Body of pancreas (tissue), 4 donors: ENCODE results near the gene NR3C1. TPM values are rescaled to one million over a fixed set of nuclear protein-coding genes. Genes with fewer than 3 reads are reported as not detected.

Experiments
- ATAC-seq: fragments of 150-250 bp; one replicate; pipeline ENCODE4 v1.9.1; 2016
- DNase-seq, 4 donors: peaks; one replicate each; pipeline ENCODE4 v3.0.0-alpha.2; 2019
- H3K27ac ChIP-seq, 4 donors: fragments of 200-600 bp; sonication (generic); 1 replicate in 3 of 4; 2 replicates in 1 of 4; pipeline versions ENCODE4 v1.5.1 to v1.6.1; 2016 to 2019; ENCODE audit warnings: mild to moderate bottlenecking in 1 of 4, mixed read lengths in 1 of 4, moderate library complexity in 1 of 4
- H3K27me3 ChIP-seq, 2 donors: fragments of 200-600 bp; sonication (generic); one replicate each; pipeline ENCODE4 v1.6.0; 2016; ENCODE audit warnings: mild to moderate bottlenecking in 1 of 2
- H3K36me3 ChIP-seq, 2 donors: fragments of 200-600 bp; sonication (generic); replicated peaks in 1 of 2; 2 replicates each; pipeline ENCODE4 v1.5.1; 2016; ENCODE audit warnings: low read depth in 2 of 2; ENCODE audit not compliant: insufficient read depth in 1 of 2
- H3K4me1 ChIP-seq: fragments of 200-600 bp; sonication (generic); one replicate; pipeline ENCODE4 v1.6.0; 2016
- H3K4me3 ChIP-seq, 2 donors: fragments of 200-600 bp; sonication (generic); 1 replicate in 1 of 2; 2 replicates in 1 of 2; pipeline ENCODE4 v1.5.1; 2016 to 2019
- H3K9me3 ChIP-seq, 3 donors: fragments of 200-600 bp; sonication (generic); 1 replicate in 2 of 3; 2 replicates in 1 of 3; pipeline ENCODE4 v1.5.1; 2016
- POLR2A ChIP-seq, 3 donors: fragments of 450-650 bp; IDR thresholded peaks; one replicate each; pipeline ENCODE4 v1.6.1; 2016; ENCODE audit warnings: antibody characterized with exemption in 3 of 3, mild to moderate bottlenecking in 2 of 3
- WGBS, 2 donors: methylation state at CpG; one replicate each; pipeline ENCODE4 v1.1.5; 2017; 5-methylcytosine and 5-hydroxymethylcytosine counted together
- intact Hi-C: fragments of 100-400 bp; cut with DNase I; formaldehyde crosslinking; loops from one replicate; pipeline ENCODE4 v1.15.1; 2023
- total RNA-seq, 2 donors: library from RNA; depleted of rRNA; stranded (reverse); fragments of >200 nt; gene quantifications; one replicate each; pipeline ENCODE4 v1.1.0, GENCODE V29; 2016
- TF ChIP-seq, protein P1 (sequence below), 7 experiments: fragments of 450-650 bp in 4 of 7; fragments of 200-600 bp in 3 of 7; sonication (generic) in 3 of 7; IDR thresholded peaks; one replicate each; pipeline ENCODE4 v1.5.1; 2016 to 2019; ENCODE audit warnings: antibody characterized with exemption in 7 of 7

The NR3C1 gene
- total RNA-seq, 2 donors from 2014 or later: 18.5 to 25.2 TPM

DNA sequence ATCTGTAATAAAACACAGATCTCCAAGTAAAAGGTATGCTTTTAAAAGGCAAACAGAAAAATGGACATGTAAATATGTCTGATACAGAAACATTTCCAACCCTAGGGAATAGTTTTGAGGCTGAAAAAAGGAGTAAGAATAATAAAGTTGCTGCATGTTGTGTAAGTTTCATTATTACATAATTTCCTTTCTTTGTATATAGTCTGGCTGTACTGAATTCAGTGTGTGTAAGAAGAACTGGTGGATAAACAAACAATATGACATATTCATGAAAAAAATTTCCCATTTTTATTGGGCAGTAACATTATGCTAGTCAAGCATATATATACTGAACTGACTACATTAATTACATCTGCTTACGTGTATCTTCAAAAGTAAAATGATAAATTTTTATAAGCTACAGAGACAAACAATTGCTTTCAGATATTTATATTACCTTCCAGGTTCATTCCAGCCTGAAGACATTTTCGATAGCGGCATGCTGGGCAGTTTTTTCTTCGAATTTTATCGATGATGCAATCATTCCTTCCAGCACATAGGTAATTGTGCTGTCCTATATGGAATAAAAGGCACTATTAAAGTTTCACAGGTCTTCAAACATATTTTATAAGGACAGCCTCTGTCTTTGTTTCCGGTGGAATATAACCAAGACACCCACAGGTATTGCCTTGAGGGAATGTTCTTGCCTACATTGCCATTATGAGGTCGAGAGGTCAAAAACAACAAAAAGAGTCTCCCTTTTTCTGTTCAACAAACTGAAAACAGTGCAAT, 93.6 kb downstream of the NR3C1 start:
- Histone ChIP-seq H3K4me3 (no peak overlapping the region), H3K27ac (no peak overlapping the region), H3K36me3 (peaks cover 0 to 8% of the 10 kb centered on the region in 2 donors), H3K27me3 (no peaks in the 10 kb centered on the region), H3K9me3 (no peaks in the 10 kb centered on the region), H3K4me1 (no peaks in the 10 kb centered on the region)
- intact Hi-C loops: no loop called here
- TF ChIP-seq, protein P1, sequence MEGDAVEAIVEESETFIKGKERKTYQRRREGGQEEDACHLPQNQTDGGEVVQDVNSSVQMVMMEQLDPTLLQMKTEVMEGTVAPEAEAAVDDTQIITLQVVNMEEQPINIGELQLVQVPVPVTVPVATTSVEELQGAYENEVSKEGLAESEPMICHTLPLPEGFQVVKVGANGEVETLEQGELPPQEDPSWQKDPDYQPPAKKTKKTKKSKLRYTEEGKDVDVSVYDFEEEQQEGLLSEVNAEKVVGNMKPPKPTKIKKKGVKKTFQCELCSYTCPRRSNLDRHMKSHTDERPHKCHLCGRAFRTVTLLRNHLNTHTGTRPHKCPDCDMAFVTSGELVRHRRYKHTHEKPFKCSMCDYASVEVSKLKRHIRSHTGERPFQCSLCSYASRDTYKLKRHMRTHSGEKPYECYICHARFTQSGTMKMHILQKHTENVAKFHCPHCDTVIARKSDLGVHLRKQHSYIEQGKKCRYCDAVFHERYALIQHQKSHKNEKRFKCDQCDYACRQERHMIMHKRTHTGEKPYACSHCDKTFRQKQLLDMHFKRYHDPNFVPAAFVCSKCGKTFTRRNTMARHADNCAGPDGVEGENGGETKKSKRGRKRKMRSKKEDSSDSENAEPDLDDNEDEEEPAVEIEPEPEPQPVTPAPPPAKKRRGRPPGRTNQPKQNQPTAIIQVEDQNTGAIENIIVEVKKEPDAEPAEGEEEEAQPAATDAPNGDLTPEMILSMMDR (IDR thresholded peaks at IDR 0.05): no peak
- TF ChIP-seq POLR2A (IDR thresholded peaks at IDR 0.05): no peak
- DNase-seq: no peak
- 95% methylated on average over 7 of the region's 7 CpGs for WGBS, 2 donors
- ATAC-seq: no peak

DNA sequence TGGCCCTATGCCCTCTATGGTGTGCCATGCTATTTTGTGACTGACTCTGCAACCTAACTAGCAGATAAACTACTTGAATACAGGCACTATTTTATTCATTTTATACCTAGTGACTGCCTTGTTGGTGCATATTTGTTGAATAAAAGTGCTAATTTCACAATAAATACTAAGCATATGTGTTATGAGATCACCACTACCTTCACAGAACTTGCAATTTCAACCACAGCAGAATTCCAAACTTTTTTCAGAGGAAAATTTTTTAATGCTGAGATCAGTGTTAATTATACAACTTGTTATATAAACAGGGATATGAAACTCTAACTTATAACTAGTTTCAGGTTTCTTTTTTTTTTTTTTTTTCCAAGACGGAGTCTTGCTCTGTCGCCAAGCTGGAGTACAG, 94.8 kb downstream of the NR3C1 start:
- Histone ChIP-seq H3K9me3 (no peaks in the 10 kb centered on the region), H3K27ac (no peak overlapping the region), H3K27me3 (no peaks in the 10 kb centered on the region), H3K4me3 (no peak overlapping the region), H3K36me3 (peaks cover 0 to 8% of the 10 kb centered on the region in 2 donors), H3K4me1 (no peaks in the 10 kb centered on the region)
- intact Hi-C loops: no loop called here
- 81 to 89% methylated on average over 2 of the region's 2 CpGs for WGBS, 2 donors
- ATAC-seq (no peak), DNase-seq (no peak)
- TF ChIP-seq POLR2A (IDR thresholded peaks at IDR 0.05): no peak
- TF ChIP-seq, protein P1 (IDR thresholded peaks at IDR 0.05): no peak

DNA sequence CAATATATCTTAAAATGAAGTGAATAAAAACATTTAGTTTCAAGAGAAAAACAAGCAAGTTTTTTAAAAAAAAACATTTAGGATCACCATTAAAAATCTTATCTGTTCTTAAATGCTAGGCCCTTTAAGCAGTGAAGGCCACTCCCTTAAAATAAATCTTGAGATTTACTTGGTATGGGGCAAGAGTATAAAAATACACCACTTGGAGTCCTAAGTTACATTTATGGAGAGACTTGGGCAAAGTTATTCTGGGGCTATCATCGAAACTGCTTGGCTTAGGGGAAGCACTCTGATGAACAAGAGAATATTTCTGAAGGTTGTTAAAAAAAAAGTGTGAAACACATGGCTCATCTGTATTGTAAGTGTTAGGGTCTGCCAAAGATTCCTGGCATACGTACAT, 97.4 kb downstream of the NR3C1 start:
- H3K36me3 ChIP-seq: peaks cover 0 to 3% of the 10 kb centered on the region in 2 donors
- no peak overlapping the region for H3K27ac ChIP-seq
- no peaks in the 10 kb centered on the region for H3K9me3 ChIP-seq
- 90 to 97% methylated on average over 2 of the region's 2 CpGs for WGBS, 2 donors
- no peak overlapping the region for H3K4me3 ChIP-seq
- no peaks in the 10 kb centered on the region for H3K27me3 ChIP-seq
- DNase-seq (no peak), ATAC-seq (no peak)
- TF ChIP-seq POLR2A (IDR thresholded peaks at IDR 0.05): no peak
- TF ChIP-seq, protein P1 (IDR thresholded peaks at IDR 0.05): no peak
- intact Hi-C loops: no loop called here
- peaks cover 3% of the 10 kb centered on the region for H3K4me1 ChIP-seq

DNA sequence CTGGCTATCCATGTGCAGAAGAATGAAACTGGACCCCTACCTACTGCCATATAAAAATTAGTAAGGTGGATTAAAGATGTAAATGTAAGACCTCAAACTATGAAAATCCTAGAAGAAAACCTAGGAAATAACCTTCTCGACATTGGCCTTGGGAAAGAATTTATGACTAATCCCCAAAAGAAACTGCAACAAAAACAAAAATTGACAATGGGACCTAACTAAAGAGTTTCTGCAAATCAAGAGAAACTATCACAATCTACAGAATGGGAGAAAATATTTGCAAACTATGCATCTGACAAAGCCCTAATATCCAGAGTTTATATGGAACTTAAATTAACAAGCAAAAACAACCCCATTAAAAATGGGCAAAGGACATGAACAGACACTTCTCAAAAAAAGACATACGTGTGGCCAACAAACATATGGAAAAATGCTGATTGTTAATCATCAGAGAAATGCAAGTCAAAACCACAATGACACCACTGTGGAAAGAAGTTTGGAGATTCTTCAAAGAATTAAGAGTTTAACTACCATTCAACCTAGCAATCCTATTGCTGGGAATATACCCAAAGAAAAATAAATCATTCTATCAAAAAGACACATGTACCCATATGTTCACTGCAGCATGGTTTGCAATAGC, 98.5 kb downstream of the NR3C1 start:
- TF ChIP-seq POLR2A (IDR thresholded peaks at IDR 0.05): no peak
- TF ChIP-seq, protein P1 (IDR thresholded peaks at IDR 0.05): no peak
- no peak overlapping the region for H3K4me3 ChIP-seq
- H3K36me3 ChIP-seq: peaks cover 0 to 2% of the 10 kb centered on the region in 2 donors
- WGBS, 2 donors: 96 to 97% methylated on average over 2 of the region's 2 CpGs
- H3K4me1 ChIP-seq: peaks cover 3% of the 10 kb centered on the region
- intact Hi-C loops: no loop called here
- DNase-seq: no peak
- ATAC-seq: no peak
- no peaks in the 10 kb centered on the region for H3K27me3 ChIP-seq
- no peak overlapping the region for H3K27ac ChIP-seq
- no peaks in the 10 kb centered on the region for H3K9me3 ChIP-seq
